Muscle layer of duodenum (tissue), 2 donors: ENCODE results near the gene RMI1.

ENCODE experiments used
- H3K27ac ChIP-seq: one replicate; pipeline ENCODE4 v1.7.0; 2013; ENCODE audit warnings: mild to moderate bottlenecking, low read length
- H3K27me3 ChIP-seq: one replicate; pipeline ENCODE4 v1.7.0; 2013; ENCODE audit warnings: low read depth, mild to moderate bottlenecking, control low read depth, low read length
- H3K36me3 ChIP-seq, 2 donors: one replicate each; pipeline ENCODE4 v1.7.0; 2013; ENCODE audit warnings: low read length in 2 of 2, control low read depth in 1 of 2, mild to moderate bottlenecking in 1 of 2; ENCODE audit not compliant: insufficient read depth in 2 of 2, control insufficient read depth in 1 of 2
- H3K4me1 ChIP-seq, 2 donors: one replicate each; pipeline ENCODE4 v1.7.0; 2013; ENCODE audit warnings: low read length in 2 of 2, mild to moderate bottlenecking in 2 of 2, control low read depth in 1 of 2, moderate library complexity in 1 of 2; ENCODE audit not compliant: insufficient read depth in 2 of 2, control insufficient read depth in 1 of 2
- H3K4me3 ChIP-seq, 2 donors: one replicate each; pipeline ENCODE4 v1.7.0; 2013; ENCODE audit warnings: low read length in 2 of 2, low read depth in 1 of 2, mild to moderate bottlenecking in 1 of 2
- H3K9me3 ChIP-seq, 2 donors: one replicate each; pipeline ENCODE4 v1.7.0; 2013; ENCODE audit warnings: low read length in 2 of 2, control low read depth in 1 of 2, mild to moderate bottlenecking in 1 of 2; ENCODE audit not compliant: control insufficient read depth in 1 of 2
- donor health status: healthy.

Gene RMI1

GRCh38 chr9:83969602-83970001, 11.0 kb upstream of the RMI1 start:
- Histone ChIP-seq H3K27ac (no peak overlapping the region), H3K4me1 (peaks cover 0 to 3% of the 10 kb centered on the region in 2 donors), H3K36me3 (peaks cover 65 to 69% of the 10 kb centered on the region in 2 donors), H3K9me3 (no peaks in the 10 kb centered on the region), H3K4me3 (no peak overlapping the region), H3K27me3 (no peaks in the 10 kb centered on the region)

DNA sequence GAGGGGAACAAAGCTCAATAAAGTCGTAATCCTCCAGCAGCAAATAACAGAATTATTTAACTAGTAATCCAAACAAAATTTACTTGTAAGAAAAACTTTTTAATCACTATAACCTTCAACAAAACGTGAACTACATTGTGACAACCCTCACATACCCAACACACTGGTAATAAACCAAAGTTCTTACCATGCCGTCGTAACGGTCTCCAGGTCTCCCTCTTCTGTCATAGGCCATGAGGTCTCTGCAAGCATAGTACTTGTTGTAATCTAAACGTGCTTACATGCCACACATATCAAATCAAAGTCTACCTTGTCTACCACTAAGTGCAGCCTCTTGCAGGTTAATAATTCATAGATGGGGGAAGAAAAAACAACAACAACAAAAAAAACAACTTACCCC, 9.1 kb upstream of the RMI1 start:
- Histone ChIP-seq H3K9me3 (no peaks in the 10 kb centered on the region), H3K27ac (no peak overlapping the region), H3K27me3 (no peaks in the 10 kb centered on the region), H3K4me1 (peaks cover 0 to 5% of the 10 kb centered on the region in 2 donors), H3K36me3 (peaks cover 83 to 84% of the 10 kb centered on the region in 2 donors), H3K4me3 (no peak overlapping the region)

DNA sequence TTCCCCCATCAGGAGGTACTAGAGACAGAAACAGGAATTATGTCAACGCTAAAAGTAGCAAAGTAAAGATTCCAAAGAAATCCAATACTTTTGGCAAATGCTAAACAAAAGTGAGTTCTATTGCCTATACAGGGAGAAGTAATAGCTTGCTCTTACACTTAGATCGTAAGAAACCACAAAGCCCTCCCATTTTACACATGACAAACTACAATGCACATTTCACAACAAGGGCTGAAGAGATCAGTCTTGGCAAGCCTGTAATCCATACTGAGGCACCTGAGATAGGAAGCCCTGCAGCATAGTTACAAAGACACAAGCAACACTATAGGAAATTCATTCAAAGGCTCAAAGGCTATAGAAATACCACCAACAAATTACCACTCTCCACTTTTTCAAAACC, 8.3 kb upstream of the RMI1 start:
- H3K36me3 ChIP-seq = peaks cover 81 to 86% of the 10 kb centered on the region in 2 donors
- H3K27ac ChIP-seq = no peak overlapping the region
- peaks cover 0 to 13% of the 10 kb centered on the region in 2 donors for H3K4me1 ChIP-seq
- H3K27me3 ChIP-seq = no peaks in the 10 kb centered on the region
- H3K4me3 ChIP-seq = no peak overlapping the region
- no peaks in the 10 kb centered on the region for H3K9me3 ChIP-seq

DNA sequence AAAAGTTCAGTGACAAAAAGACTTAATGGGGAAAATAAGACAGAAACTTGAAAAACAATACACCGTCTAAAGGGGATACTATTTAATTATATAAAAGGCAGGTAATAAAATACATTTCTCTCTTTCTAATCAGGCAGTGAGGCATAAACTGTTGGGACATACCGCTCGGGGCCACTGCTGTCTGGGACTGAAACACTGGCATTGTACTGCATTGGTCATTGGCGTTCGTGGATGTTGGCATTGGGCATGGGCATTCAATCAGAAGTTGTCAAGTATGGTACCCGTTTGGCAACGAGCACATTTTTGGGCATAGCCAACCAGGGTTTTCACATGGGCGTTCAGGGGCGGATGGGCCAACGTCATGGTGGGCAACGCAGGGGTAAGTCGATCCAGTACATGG, 5.3 kb upstream of the RMI1 start:
- peaks cover 70% of the 10 kb centered on the region in 2 donors for H3K36me3 ChIP-seq

GRCh38 chr9:83976372-83976771, 4.2 kb upstream of the RMI1 start:
- peaks cover 5 to 22% of the 10 kb centered on the region in 2 donors for H3K4me1 ChIP-seq
- no peak overlapping the region for H3K4me3 ChIP-seq
- H3K36me3 ChIP-seq = peaks cover 59% of the 10 kb centered on the region in 2 donors
- H3K9me3 ChIP-seq = no peaks in the 10 kb centered on the region
- H3K27ac ChIP-seq = no peak overlapping the region
- H3K27me3 ChIP-seq = no peaks in the 10 kb centered on the region

More for the DNA sequence above, 5.3 kb upstream of the RMI1 start:
- Histone ChIP-seq H3K27me3 (no peaks in the 10 kb centered on the region), H3K4me1 (peaks cover 5 to 22% of the 10 kb centered on the region in 2 donors), H3K4me3 (no peak overlapping the region), H3K27ac (no peak overlapping the region), H3K9me3 (no peaks in the 10 kb centered on the region)

- peaks cover 51% of the 10 kb centered on the region in 2 donors for H3K36me3 ChIP-seq
- peaks cover 5 to 30% of the 10 kb centered on the region in 2 donors for H3K4me1 ChIP-seq
- no peak overlapping the region for H3K27ac ChIP-seq
- no peaks in the 10 kb centered on the region for H3K27me3 ChIP-seq
- H3K9me3 ChIP-seq = no peaks in the 10 kb centered on the region
- H3K4me3 ChIP-seq = peak overlapping the region; percentile 97 to 99
Measured at GRCh38 chr9:83977196-83977595, 3.4 kb upstream of the RMI1 start.

GRCh38 chr9:83978992-83979811, 1.4 kb upstream of the RMI1 start:
- Histone ChIP-seq H3K36me3 (peaks cover 32 to 33% of the 10 kb centered on the region in 2 donors), H3K4me1 (peaks cover 5 to 30% of the 10 kb centered on the region in 2 donors), H3K27ac (peak overlapping the region; percentile 99), H3K4me3 (peak overlapping the region; percentile 97 to 99), H3K27me3 (no peaks in the 10 kb centered on the region), H3K9me3 (no peaks in the 10 kb centered on the region)

DNA sequence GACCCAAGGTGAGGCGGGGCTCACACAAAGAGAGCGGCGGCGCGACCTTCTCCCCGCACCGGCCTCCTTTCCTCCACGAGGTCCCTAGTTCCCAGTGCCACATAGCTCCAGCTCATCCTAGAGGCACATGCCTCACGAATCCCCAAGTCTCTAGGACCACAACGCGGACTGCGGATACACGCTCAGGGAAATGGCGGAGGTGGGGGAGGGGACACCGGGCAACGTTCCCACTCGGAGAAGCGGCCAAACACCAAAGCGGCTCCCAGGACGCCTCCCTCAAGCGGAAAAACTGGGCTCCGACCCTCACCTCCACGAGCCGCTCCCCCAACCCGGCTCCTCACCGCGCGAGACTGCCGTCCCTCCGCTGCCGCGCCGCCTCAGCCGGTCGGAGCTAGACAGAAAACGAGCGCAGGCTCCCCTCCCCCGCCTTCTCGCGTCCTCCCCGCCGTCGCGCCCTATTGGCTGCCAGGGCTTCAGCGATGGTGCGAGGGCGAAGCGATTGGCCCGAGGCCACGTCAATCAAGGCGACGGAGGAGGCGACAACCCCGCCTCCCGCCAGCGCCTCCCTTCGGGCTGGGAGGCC, 702 bp upstream of the RMI1 start, which contains the start of gene HNRNPK:
Gene HNRNPK (minus strand): TSS at position 404 of the 583 bp plus-strand sequence. CDS start 1,963 bp downstream, outside the sequence.
- H3K27ac ChIP-seq = peak within 1 kb of the TSS; percentile 99
- H3K4me1 ChIP-seq = peaks cover 5 to 30% of the 10 kb centered on the region in 2 donors
- H3K36me3 ChIP-seq = peaks cover 25 to 26% of the 10 kb centered on the region in 2 donors
- no peaks in the 10 kb centered on the region for H3K9me3 ChIP-seq
- H3K27me3 ChIP-seq = no peaks in the 10 kb centered on the region
- H3K4me3 ChIP-seq = peak within 1 kb of the TSS; percentile 97 to 99

DNA sequence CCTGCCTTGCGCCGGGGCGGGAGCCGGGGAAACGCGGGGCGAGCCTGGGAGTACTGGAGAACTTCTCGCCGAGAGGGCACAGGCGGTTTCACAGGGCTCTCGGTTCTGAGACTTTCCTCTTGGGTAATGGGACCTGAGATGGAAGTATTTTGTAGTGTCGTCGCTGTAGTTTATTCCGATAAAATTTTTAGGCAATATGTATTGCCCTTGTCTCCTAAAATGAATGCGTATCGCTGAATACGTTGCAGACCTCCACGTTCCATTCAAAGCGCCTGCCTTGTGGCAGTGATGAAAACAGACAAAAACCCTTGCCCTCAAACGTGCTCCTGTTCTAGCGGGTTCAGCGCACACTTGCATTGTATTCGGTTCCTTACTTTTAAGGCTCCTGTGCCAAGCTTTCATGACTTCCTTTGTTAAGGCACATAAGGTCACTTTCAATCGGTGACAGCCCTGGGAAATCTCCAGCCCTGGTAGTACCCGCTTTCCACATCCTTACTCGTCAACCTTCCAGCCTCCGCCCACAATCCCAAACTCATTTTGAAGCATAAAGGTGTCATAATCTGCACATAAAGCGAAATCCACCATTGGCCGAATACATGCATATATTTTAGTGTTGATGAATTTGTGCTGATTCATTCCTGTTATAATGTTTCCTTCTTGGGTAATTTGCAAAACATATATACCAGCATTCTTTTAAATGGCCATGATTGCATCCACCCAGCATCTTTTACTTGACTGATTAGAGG, 694 bp downstream of the RMI1 start:
- H3K9me3 ChIP-seq = no peaks in the 10 kb centered on the region
- H3K4me1 ChIP-seq = peaks cover 5 to 26% of the 10 kb centered on the region in 2 donors
- no peaks in the 10 kb centered on the region for H3K27me3 ChIP-seq
- H3K27ac ChIP-seq = peak overlapping the region; percentile 99
- peaks cover 12 to 15% of the 10 kb centered on the region in 2 donors for H3K36me3 ChIP-seq
- H3K4me3 ChIP-seq = peak overlapping the region; percentile 97 to 99

GRCh38 chr9:83986195-83986594, 5.6 kb downstream of the RMI1 start:
- no peaks in the 10 kb centered on the region for H3K27me3 ChIP-seq
- H3K4me3 ChIP-seq = no peak overlapping the region
- peaks cover 0 to 8% of the 10 kb centered on the region in 2 donors for H3K4me1 ChIP-seq
- H3K36me3 ChIP-seq = no peaks in the 10 kb centered on the region
- no peaks in the 10 kb centered on the region for H3K9me3 ChIP-seq
- H3K27ac ChIP-seq = no peak overlapping the region
